GM12878 (cell line): Measurements from ENCODE around the gene CUL9. TPM values are rescaled to one million over a fixed set of nuclear protein-coding genes. Genes with fewer than 3 reads are reported as not detected.

Source experiments
- ATAC-seq: fragments of 200-7000 bp; cut with Tn5 transposase; 3 replicates; pipeline ENCODE4 v1.9.1; 2020; ENCODE audit warnings: mild to moderate bottlenecking, moderate library complexity
- BruUV-seq: library from RNA; stranded (reverse); fragments of 400-500 nt; replicated peaks from 2 replicates; lab custom pipeline; 2021; lab: Mats Ljungman, UMichigan
- CTCF ChIA-PET: fragments of 300-600 bp; sonication (Branson Sonifier 250); formaldehyde crosslinking; extraction: SDS; loops from one replicate; lab custom pipeline; 2021; ENCODE audit warnings: inconsistent platforms; lab: Yijun Ruan, JAX
- POLR2A ChIA-PET: fragments of 350-600 bp; formaldehyde crosslinking; extraction: SDS; loops from one replicate; lab custom pipeline; 2021; ENCODE audit warnings: inconsistent platforms; lab: Charles Lee
- RAD21 ChIA-PET: fragments of 300-600 bp; sonication (Branson Sonifier 250); formaldehyde crosslinking; loops from one replicate; lab custom pipeline; 2023; ENCODE audit warnings: antibody characterized with exemption; ENCODE audit not compliant: unreplicated experiment; lab: Charles Lee
- SMC1A ChIA-PET: fragments of 300-600 bp; sonication (Branson Sonifier 250); formaldehyde crosslinking; loops from one replicate; lab custom pipeline; 2023; ENCODE audit not compliant: unreplicated experiment, uncharacterized antibody; lab: Charles Lee
- DNase-seq: peaks from one replicate; pipeline ENCODE4 v3.0.0-alpha.2; 2011; ENCODE audit warnings: low read depth, low spot score
- FAIRE-seq: peaks from 3 replicates; lab custom pipeline; 2011; peaks lifted over from hg19 to GRCh38; lab: Jason Lieb, UNC
- H2AFZ ChIP-seq: 2 replicates; pipeline ENCODE4 v1.6.0; 2011; ENCODE audit warnings: low read depth, low read length, control low read depth; ENCODE audit not compliant: control insufficient read depth
- H3K27ac ChIP-seq: 2 replicates; pipeline ENCODE4 v1.5.1; 2011; ENCODE audit warnings: control low read depth; ENCODE audit not compliant: control insufficient read depth, insufficient read depth
- H3K27me3 ChIP-seq, 2 experiments: replicated peaks in 1 of 2; 2 replicates each; pipeline versions ENCODE4 v1.6.0 to v1.6.1; 2011; ENCODE audit warnings: low read length in 1 of 2; ENCODE audit not compliant: control insufficient read depth in 2 of 2, insufficient read depth in 2 of 2
- H3K36me3 ChIP-seq, 2 experiments: 2 replicates each; pipeline ENCODE4 v1.5.1; 2011; ENCODE audit warnings: low read length in 1 of 2; ENCODE audit not compliant: control insufficient read depth in 2 of 2, insufficient read depth in 2 of 2
- H3K4me1 ChIP-seq: 2 replicates; pipeline ENCODE4 v1.6.1; 2011; ENCODE audit warnings: mild to moderate bottlenecking, low read length, moderate library complexity, mixed read lengths; ENCODE audit not compliant: control insufficient read depth, insufficient read depth
- H3K4me2 ChIP-seq: 2 replicates; pipeline ENCODE4 v1.6.0; 2011; ENCODE audit warnings: control low read depth; ENCODE audit not compliant: control insufficient read depth, insufficient read depth
- H3K4me3 ChIP-seq: fragments of 200-600 bp; sonication (generic); 2 replicates; pipeline ENCODE4 v1.5.1; 2016
- H3K79me2 ChIP-seq: 2 replicates; pipeline ENCODE4 v1.6.0; 2011; ENCODE audit warnings: low read length; ENCODE audit not compliant: control insufficient read depth, insufficient read depth
- H3K9ac ChIP-seq: 2 replicates; pipeline ENCODE4 v1.8.0; 2011; ENCODE audit warnings: low read length, control low read depth, mixed read lengths; ENCODE audit not compliant: control insufficient read depth, insufficient read depth
- H3K9me3 ChIP-seq: replicated peaks from 3 replicates; pipeline ENCODE4 v1.5.1; 2011; ENCODE audit warnings: mild to moderate bottlenecking, low read length; ENCODE audit not compliant: control insufficient read depth, insufficient read depth
- H4K20me1 ChIP-seq: 2 replicates; pipeline ENCODE4 v1.6.0; 2011; ENCODE audit not compliant: control insufficient read depth, insufficient read depth
- BHLHE40 ChIP-seq, 2 experiments: fragments of 450-650 bp in 1 of 2; IDR thresholded peaks; 2 replicates each; pipeline ENCODE4 v1.6.1; 2011 to 2017; ENCODE audit warnings: low read depth in 2 of 2, borderline replicate concordance in 1 of 2, improper control_type of control experiment in 1 of 2, low read length in 1 of 2, mild to moderate bottlenecking in 1 of 2
- CBX5 ChIP-seq: sonication (generic); IDR thresholded peaks from 2 replicates; pipeline ENCODE4 v1.6.1; 2016; ENCODE audit warnings: low read depth, moderate library complexity, mild to moderate bottlenecking, inconsistent platforms
- CHD1 ChIP-seq: IDR thresholded peaks from 2 replicates; pipeline ENCODE4 v1.6.1; 2012; ENCODE audit warnings: low read depth, low read length, improper control_type of control experiment
- DPF2 ChIP-seq: fragments of 450-650 bp; IDR thresholded peaks from 2 replicates; pipeline ENCODE4 v1.6.1; 2017; ENCODE audit warnings: mild to moderate bottlenecking
- GATAD2B ChIP-seq: fragments of 450-650 bp; conservative IDR thresholded peaks from 2 replicates; pipeline ENCODE4 v1.6.1; 2017; ENCODE audit warnings: low read depth, mild to moderate bottlenecking, moderate library complexity
- HDGF ChIP-seq: fragments of 450-650 bp; IDR thresholded peaks from 2 replicates; pipeline ENCODE4 v1.6.1; 2016; ENCODE audit warnings: antibody characterized with exemption
- KLF5 ChIP-seq: fragments of 450-650 bp; IDR thresholded peaks from 2 replicates; pipeline ENCODE4 v1.6.1; 2014; ENCODE audit warnings: mild to moderate bottlenecking; ENCODE audit not compliant: partially characterized antibody
- RCOR1 ChIP-seq: conservative IDR thresholded peaks from 2 replicates; pipeline ENCODE4 v1.6.1; 2012; ENCODE audit warnings: low read depth, low read length, improper control_type of control experiment
- RELA ChIP-seq: fragments of 450-650 bp; IDR thresholded peaks from 2 replicates; pipeline ENCODE4 v1.8.0; 2014; ENCODE audit warnings: borderline replicate concordance; ENCODE audit not compliant: partially characterized antibody
- SMARCA5 ChIP-seq: fragments of 450-650 bp; IDR thresholded peaks from 2 replicates; pipeline ENCODE4 v1.6.1; 2017; ENCODE audit warnings: mild to moderate bottlenecking
- TAF1 ChIP-seq: IDR thresholded peaks from 2 replicates; pipeline ENCODE4 v1.6.1; 2011; ENCODE audit warnings: mild to moderate bottlenecking, low read depth, low read length, borderline replicate concordance
- WRNIP1 ChIP-seq: IDR thresholded peaks from 2 replicates; pipeline ENCODE4 v1.6.1; 2011; ENCODE audit warnings: low read depth, low read length, improper control_type of control experiment, borderline replicate concordance
- ZNF207 ChIP-seq: fragments of 450-650 bp; IDR thresholded peaks from 2 replicates; pipeline ENCODE4 v1.6.1; 2014; ENCODE audit warnings: antibody characterized with exemption, mild to moderate bottlenecking, borderline replicate concordance
- WGBS: methylation state at CpG from one replicate; pipeline ENCODE4 v1.1.6; 2016; ENCODE audit warnings: low lambda C conversion rate; ENCODE audit not compliant: insufficient replicate concordance, insufficient coverage; ENCODE audit errors: missing lambda C conversion rate; 5-methylcytosine and 5-hydroxymethylcytosine counted together
- in situ Hi-C: fragments of 300-500 bp; cut with MboI; formaldehyde crosslinking; loops from 9 replicates; pipeline ENCODE4 v1.14.3; 2018; ENCODE audit warnings: mixed read lengths
- intact Hi-C: fragments of 100-400 bp; cut with micrococcal nuclease; formaldehyde crosslinking; loops from one replicate; pipeline ENCODE4 v1.14.2; 2022; ENCODE audit not compliant: unreplicated experiment
- polyA plus RNA-seq, 11 experiments: library from polyadenylated mRNA; depleted of rRNA in 4 of 11; unstranded in 6 of 11; stranded (reverse) in 5 of 11; fragments of >200 nt; fragmentation: Nextera tagmentation in 4 of 11; fragmentation: Illumina TruSeq in 1 of 11; extraction: Ambion mirVana in 4 of 11; extraction: Trizol in 1 of 11; gene quantifications; 1 replicate in 1 of 11; 2 replicates in 10 of 11; pipeline versions ENCODE4 v1.2.1 to v1.2.3, GENCODE V29; 2011 to 2016; ENCODE audit warnings: inconsistent platforms in 2 of 11, missing spikeins in 2 of 11, low read depth in 1 of 11
- total RNA-seq, 4 experiments: library from RNA; depleted of rRNA in 3 of 4; stranded (reverse); fragments of >200 nt in 3 of 4; fragmentation: Illumina TruSeq in 1 of 4; extraction: Trizol in 1 of 4; gene quantifications; 2 replicates each; pipeline versions ENCODE4 v1.2.1 to v1.2.3, GENCODE V29; 2013 to 2021
- TF ChIP-seq, protein P1 (sequence below): fragments of 450-650 bp; IDR thresholded peaks from 2 replicates; pipeline ENCODE4 v1.6.1; 2017; ENCODE audit warnings: mild to moderate bottlenecking
- TF ChIP-seq, protein P2 (sequence below): fragments of 450-650 bp; IDR thresholded peaks from 2 replicates; pipeline ENCODE4 v1.6.1; 2017; ENCODE audit warnings: borderline replicate concordance
- TF ChIP-seq, protein P3 (sequence below): fragments of 450-650 bp; IDR thresholded peaks from 2 replicates; pipeline ENCODE4 v1.6.1; 2017; ENCODE audit warnings: antibody characterized with exemption, mild to moderate bottlenecking, moderate library complexity

CUL9 gene
- total and polyA plus RNA-seq, 10 of the 15 experiments (the other 5 are each of a cell fraction or from before 2014, with no cell fraction given) = 1.2 to 48.3 (median 17.2) TPM

DNA sequence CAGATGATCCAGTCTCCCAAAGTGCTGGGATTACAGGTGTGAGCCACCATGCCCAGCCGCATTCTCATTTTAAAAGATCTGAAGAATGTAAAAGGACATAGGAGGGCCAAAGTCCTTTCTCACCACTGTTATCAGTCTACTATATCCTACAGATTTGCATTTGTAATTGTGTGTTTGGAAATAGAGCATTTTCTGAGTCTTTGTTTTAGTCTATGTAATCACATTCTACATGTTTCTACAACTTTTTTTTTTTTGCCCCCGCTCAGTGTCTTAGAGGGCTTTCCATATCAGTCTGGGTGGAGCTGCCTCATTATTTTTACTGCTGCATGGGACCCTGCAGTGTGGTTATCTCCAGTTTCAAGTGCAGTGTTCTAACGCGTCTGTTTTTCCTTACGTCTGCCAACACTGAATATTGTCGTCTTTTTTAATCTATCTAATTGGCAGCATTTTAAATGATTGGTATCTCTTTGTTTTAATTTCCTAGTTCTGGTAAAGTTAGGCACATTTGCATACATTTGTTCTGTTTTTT lies 7.8 kb downstream of the CUL9 start:
- no peaks in the 10 kb centered on the region; the same call in 1 of the 2 replicates for H3K79me2 ChIP-seq
- FAIRE-seq = no peak
- H3K4me3 ChIP-seq = no peak overlapping the region
- in situ Hi-C loops (no loop called here), intact Hi-C loops (no loop called here)
- H3K27ac ChIP-seq = no peak overlapping the region
- WGBS = 100% methylated on average over 6 of the region's 6 CpGs
- BruUV-seq = no TSS peak
- no peaks in the 10 kb centered on the region; the same call in 2 of the 3 replicates for H3K9me3 ChIP-seq
- no peak overlapping the region for H3K4me2 ChIP-seq
- SMC1A ChIA-PET = interaction anchor here (0.7 kb wide), 1 partner anchor 21 kb away, joined by 3 read pairs; no protein-coding TSS in a partner anchor
- H3K27me3 ChIP-seq = no peaks in the 10 kb centered on the region
- POLR2A ChIA-PET = interaction anchor here (0.6 to 1.0 kb wide), 3 partner anchors 15 to 460 kb away, joined by 3 read pairs; no protein-coding TSS in a partner anchor
- no peak overlapping the region for H2AFZ ChIP-seq
- DNase-seq = no peak
- peaks cover 3% of the 10 kb centered on the region in 2 experiments; a peak in 3 of 4 replicates for H3K36me3 ChIP-seq
- CTCF ChIA-PET = interaction anchor here (0.6 to 0.8 kb wide), 2 partner anchors 318 to 321 kb away, joined by 3 read pairs; no protein-coding TSS in a partner anchor
- no peak overlapping the region for H3K9ac ChIP-seq
- no peak for ATAC-seq
- RAD21 ChIA-PET = no interaction called here
- no peaks in the 10 kb centered on the region for H3K4me1 ChIP-seq
- H4K20me1 ChIP-seq = no peaks in the 10 kb centered on the region
- no peak for TF ChIP-seq KLF5
- no peak for TF ChIP-seq CHD1
- TF ChIP-seq, protein P1, sequence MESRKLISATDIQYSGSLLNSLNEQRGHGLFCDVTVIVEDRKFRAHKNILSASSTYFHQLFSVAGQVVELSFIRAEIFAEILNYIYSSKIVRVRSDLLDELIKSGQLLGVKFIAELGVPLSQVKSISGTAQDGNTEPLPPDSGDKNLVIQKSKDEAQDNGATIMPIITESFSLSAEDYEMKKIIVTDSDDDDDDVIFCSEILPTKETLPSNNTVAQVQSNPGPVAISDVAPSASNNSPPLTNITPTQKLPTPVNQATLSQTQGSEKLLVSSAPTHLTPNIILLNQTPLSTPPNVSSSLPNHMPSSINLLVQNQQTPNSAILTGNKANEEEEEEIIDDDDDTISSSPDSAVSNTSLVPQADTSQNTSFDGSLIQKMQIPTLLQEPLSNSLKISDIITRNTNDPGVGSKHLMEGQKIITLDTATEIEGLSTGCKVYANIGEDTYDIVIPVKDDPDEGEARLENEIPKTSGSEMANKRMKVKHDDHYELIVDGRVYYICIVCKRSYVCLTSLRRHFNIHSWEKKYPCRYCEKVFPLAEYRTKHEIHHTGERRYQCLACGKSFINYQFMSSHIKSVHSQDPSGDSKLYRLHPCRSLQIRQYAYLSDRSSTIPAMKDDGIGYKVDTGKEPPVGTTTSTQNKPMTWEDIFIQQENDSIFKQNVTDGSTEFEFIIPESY = no peak
- TF ChIP-seq, protein P2, sequence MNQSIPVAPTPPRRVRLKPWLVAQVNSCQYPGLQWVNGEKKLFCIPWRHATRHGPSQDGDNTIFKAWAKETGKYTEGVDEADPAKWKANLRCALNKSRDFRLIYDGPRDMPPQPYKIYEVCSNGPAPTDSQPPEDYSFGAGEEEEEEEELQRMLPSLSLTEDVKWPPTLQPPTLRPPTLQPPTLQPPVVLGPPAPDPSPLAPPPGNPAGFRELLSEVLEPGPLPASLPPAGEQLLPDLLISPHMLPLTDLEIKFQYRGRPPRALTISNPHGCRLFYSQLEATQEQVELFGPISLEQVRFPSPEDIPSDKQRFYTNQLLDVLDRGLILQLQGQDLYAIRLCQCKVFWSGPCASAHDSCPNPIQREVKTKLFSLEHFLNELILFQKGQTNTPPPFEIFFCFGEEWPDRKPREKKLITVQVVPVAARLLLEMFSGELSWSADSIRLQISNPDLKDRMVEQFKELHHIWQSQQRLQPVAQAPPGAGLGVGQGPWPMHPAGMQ = no peak
- TF ChIP-seq, protein P3, sequence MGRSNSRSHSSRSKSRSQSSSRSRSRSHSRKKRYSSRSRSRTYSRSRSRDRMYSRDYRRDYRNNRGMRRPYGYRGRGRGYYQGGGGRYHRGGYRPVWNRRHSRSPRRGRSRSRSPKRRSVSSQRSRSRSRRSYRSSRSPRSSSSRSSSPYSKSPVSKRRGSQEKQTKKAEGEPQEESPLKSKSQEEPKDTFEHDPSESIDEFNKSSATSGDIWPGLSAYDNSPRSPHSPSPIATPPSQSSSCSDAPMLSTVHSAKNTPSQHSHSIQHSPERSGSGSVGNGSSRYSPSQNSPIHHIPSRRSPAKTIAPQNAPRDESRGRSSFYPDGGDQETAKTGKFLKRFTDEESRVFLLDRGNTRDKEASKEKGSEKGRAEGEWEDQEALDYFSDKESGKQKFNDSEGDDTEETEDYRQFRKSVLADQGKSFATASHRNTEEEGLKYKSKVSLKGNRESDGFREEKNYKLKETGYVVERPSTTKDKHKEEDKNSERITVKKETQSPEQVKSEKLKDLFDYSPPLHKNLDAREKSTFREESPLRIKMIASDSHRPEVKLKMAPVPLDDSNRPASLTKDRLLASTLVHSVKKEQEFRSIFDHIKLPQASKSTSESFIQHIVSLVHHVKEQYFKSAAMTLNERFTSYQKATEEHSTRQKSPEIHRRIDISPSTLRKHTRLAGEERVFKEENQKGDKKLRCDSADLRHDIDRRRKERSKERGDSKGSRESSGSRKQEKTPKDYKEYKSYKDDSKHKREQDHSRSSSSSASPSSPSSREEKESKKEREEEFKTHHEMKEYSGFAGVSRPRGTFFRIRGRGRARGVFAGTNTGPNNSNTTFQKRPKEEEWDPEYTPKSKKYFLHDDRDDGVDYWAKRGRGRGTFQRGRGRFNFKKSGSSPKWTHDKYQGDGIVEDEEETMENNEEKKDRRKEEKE = no peak
- TF ChIP-seq ZNF207 = no peak
- no peak for TF ChIP-seq DPF2
- no peak for TF ChIP-seq WRNIP1
- TF ChIP-seq RCOR1 = no peak
- TF ChIP-seq SMARCA5 = no peak
- TF ChIP-seq BHLHE40 (IDR thresholded peaks at IDR 0.05; ENCODE audit: borderline replicate concordance in 1 of 2, low read depth in 2 of 2, low read length in 1 of 2) = no peak
- no peak for TF ChIP-seq RELA
- no peak for TF ChIP-seq HDGF
- no peak for TF ChIP-seq CBX5
- no peak for TF ChIP-seq TAF1
- no peak for TF ChIP-seq GATAD2B
